ENCODE measurements around the gene EFL1. TPM values are rescaled to one million over a fixed set of nuclear protein-coding genes. Genes with fewer than 3 reads are reported as not detected.

The EFL1 gene
- total and polyA plus RNA-seq, 2 of the 8 experiments (the other 6 are each of a cell fraction or from before 2014, with no cell fraction given): 10.8 to 31.5 TPM

DNA sequence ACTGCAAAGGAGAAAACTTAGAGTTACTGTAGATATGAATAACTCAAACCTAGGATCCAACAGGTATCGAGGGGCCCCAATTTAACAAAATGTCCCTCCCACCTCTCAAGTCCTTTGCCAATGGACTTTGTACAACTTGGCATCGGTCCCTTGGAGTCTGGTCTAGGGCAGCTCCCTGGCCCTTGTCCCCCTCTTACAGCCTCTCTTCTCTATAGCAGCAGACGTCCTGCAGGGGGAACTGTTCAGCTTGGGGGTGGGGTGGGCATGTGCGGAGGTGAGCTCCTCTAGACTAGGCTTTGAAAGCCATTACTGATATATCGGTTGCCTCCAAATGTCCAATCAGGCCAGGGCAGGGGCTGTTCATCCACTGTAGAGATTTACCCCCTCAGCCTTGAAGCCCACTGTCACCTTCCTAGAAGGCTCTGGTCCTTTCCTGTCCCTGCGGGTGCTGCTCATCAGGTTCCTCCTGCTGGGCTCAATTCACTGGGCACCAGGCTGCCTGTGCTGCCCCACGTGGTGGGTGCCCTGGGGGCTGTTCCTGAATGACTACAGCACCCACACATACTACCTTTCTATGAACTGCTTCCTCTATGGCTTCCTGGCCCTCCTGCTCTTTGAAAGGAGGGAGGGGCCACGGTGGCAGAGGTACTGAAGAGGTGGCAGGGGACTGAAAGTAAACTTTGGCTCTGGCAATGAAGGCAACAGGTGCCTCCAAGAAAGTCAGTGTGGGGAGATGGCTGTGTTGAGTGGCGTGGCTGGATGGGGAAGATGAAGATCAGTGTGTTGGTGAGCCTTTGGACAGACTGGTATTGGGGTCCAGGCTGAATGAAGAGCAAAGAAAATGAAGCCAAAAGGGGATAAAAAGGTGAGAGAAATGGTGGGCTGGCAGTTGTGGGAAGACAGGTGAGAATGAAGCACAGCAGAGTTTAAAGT is 137.9 kb downstream of the EFL1 start:
- Histone ChIP-seq H3K18ac (ENCODE audit: extremely low read depth, low read length) (no peak overlapping the region; the same call in 1 of the 2 replicates), H4K91ac (replicated peaks; ENCODE audit: insufficient read length, low read length) (no peak overlapping the region), H3K9me3 (ENCODE audit: insufficient read depth in 2 of 2, low read depth in 1 of 2, low read length in 1 of 2) (no peaks in the 10 kb centered on the region), H2BK120ac (replicated peaks; ENCODE audit: low read depth, low read length) (no peak overlapping the region), H3K4me2 (ENCODE audit: insufficient read depth in 1 of 2, low read depth in 2 of 2, low read length in 2 of 2) (no peak overlapping the region), H2AK5ac (ENCODE audit: low read depth, low read length) (no peak overlapping the region), H2BK15ac (ENCODE audit: low read length) (no peak overlapping the region), H4K8ac (ENCODE audit: extremely low read depth, insufficient read depth, low read length) (no peak overlapping the region), H3K4me3 (ENCODE audit: extremely low read depth in 1 of 4, insufficient read depth in 2 of 4, low read depth in 3 of 4, low read length in 4 of 4) (no peak overlapping the region), H3K56ac (replicated peaks; ENCODE audit: insufficient read length, low read depth, low read length) (no peak overlapping the region), H3K79me1 (ENCODE audit: low read depth, low read length) (no peaks in the 10 kb centered on the region), H3K4me1 (replicated peaks in 1 of 4; ENCODE audit: control insufficient read depth in 3 of 4, insufficient read depth in 4 of 4, low read length in 3 of 4) (no peaks in the 10 kb centered on the region), H3K36me3 (ENCODE audit: control insufficient read depth in 2 of 4, insufficient read depth in 4 of 4, low read length in 3 of 4) (no peaks in the 10 kb centered on the region), H2BK12ac (ENCODE audit: low read depth, low read length) (no peak overlapping the region), H3K23me2 (ENCODE audit: low read depth, low read length) (no peaks in the 10 kb centered on the region), H3K14ac (ENCODE audit: insufficient read length) (no peak overlapping the region), H3K27me3 (replicated peaks in 1 of 4; ENCODE audit: control insufficient read depth in 3 of 4, extremely low read depth in 1 of 4, insufficient read depth in 3 of 4, low read length in 3 of 4) (no peaks in the 10 kb centered on the region), H3K27ac (ENCODE audit: low read depth, low read length) (no peak overlapping the region), H3K79me2 (ENCODE audit: control insufficient read depth in 1 of 2, insufficient read depth in 2 of 2, low read length in 2 of 2) (no peaks in the 10 kb centered on the region), H4K20me1 (replicated peaks in 1 of 2; ENCODE audit: control insufficient read depth in 1 of 2, insufficient read depth in 2 of 2, low read length in 2 of 2) (no peaks in the 10 kb centered on the region), H2AFZ (ENCODE audit: low read length) (no peak overlapping the region), H3K4ac (replicated peaks; ENCODE audit: insufficient read length, low read depth, low read length) (no peak overlapping the region), H4K5ac (ENCODE audit: insufficient read length, low read depth, low read length) (no peak overlapping the region), H3K23ac (ENCODE audit: insufficient read length) (no peak overlapping the region), H2BK5ac (ENCODE audit: low read depth, low read length) (no peak overlapping the region), H3K9ac (replicated peaks in 1 of 4; ENCODE audit: extremely low read depth in 1 of 4, low read depth in 3 of 4, low read length in 3 of 4) (no peak overlapping the region), H2BK20ac (ENCODE audit: low read length) (no peak overlapping the region)
- WGBS, 2 experiments (ENCODE audit: extremely low coverage in 1 of 2, insufficient coverage in 1 of 2, insufficient read length in 1 of 2, insufficient replicate concordance in 2 of 2, low coverage in 1 of 2, low lambda C conversion rate in 2 of 2, missing lambda C conversion rate in 1 of 2): 80% methylated on average over 8 of the region's 9 CpGs; no CpG with 5 or more reads in 1 of the 2 experiments
- POLR2A ChIA-PET (ENCODE audit: partially characterized antibody): no interaction called here
- DNase-seq (ENCODE audit: low read depth in 1 of 2, low spot score in 2 of 2): peak in 1 of 2 experiments; percentile 52
- CTCF ChIA-PET (ENCODE audit: partially characterized antibody): interaction anchor here (0.6 to 6.8 kb wide), 9 partner anchors 7 to 30 kb away, joined by 3 to 70 read pairs (median 5); no protein-coding TSS in a partner anchor
- FAIRE-seq: no peak
- TF ChIP-seq RAD21 (IDR thresholded peaks at IDR 0.05 in 1 of 2, conservative IDR thresholded peaks at IDR 0.05 in 1 of 2; ENCODE audit: low read depth in 2 of 2, low read length in 2 of 2) (peak in 1 of 2 experiments; percentile 26; a peak in 2 of 4 replicates), POLR2A (IDR thresholded peaks at IDR 0.05; ENCODE audit: control extremely low read depth in 1 of 2, low read depth in 2 of 2, low read length in 2 of 2) (no peak)
- TF ChIP-seq, protein P1, sequence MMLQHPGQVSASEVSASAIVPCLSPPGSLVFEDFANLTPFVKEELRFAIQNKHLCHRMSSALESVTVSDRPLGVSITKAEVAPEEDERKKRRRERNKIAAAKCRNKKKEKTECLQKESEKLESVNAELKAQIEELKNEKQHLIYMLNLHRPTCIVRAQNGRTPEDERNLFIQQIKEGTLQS (IDR thresholded peaks at IDR 0.05; ENCODE audit: insufficient read depth, low read depth, low read length): no peak
- TF ChIP-seq, protein P2, sequence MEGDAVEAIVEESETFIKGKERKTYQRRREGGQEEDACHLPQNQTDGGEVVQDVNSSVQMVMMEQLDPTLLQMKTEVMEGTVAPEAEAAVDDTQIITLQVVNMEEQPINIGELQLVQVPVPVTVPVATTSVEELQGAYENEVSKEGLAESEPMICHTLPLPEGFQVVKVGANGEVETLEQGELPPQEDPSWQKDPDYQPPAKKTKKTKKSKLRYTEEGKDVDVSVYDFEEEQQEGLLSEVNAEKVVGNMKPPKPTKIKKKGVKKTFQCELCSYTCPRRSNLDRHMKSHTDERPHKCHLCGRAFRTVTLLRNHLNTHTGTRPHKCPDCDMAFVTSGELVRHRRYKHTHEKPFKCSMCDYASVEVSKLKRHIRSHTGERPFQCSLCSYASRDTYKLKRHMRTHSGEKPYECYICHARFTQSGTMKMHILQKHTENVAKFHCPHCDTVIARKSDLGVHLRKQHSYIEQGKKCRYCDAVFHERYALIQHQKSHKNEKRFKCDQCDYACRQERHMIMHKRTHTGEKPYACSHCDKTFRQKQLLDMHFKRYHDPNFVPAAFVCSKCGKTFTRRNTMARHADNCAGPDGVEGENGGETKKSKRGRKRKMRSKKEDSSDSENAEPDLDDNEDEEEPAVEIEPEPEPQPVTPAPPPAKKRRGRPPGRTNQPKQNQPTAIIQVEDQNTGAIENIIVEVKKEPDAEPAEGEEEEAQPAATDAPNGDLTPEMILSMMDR (IDR thresholded peaks at IDR 0.05; ENCODE audit: control extremely low read depth in 1 of 3, insufficient read depth in 1 of 3, low read depth in 1 of 3, low read length in 3 of 3): peak; percentile 33 to 35 (median 34)
